GM23338 (cell line): ENCODE measurements around the gene SLC16A11. TPM values are rescaled to one million over a fixed set of nuclear protein-coding genes. Genes with fewer than 3 reads are reported as not detected.

Source experiments
- ATAC-seq: fragments of 200-7000 bp; cut with Tn5 transposase; 3 replicates; pipeline ENCODE4 v1.9.1; 2020
- DNase-seq: peaks from one replicate; pipeline ENCODE4 v3.0.0-alpha.2; 2015; ENCODE audit warnings: low spot score
- H2AFZ ChIP-seq: fragments of 200-600 bp; sonication (generic); 2 replicates; pipeline ENCODE4 v1.8.0; 2016; ENCODE audit warnings: antibody characterized with exemption, mild to moderate bottlenecking, moderate library complexity
- H3F3A ChIP-seq: fragments of 200-600 bp; sonication (generic); replicated peaks from 2 replicates; pipeline ENCODE4 v1.8.0; 2017; ENCODE audit warnings: antibody characterized with exemption, mixed run types, low read depth
- H3K27ac ChIP-seq: fragments of 200-600 bp; sonication (generic); 2 replicates; pipeline ENCODE4 v1.6.1; 2016; ENCODE audit warnings: low read depth
- H3K27me3 ChIP-seq: fragments of 200-600 bp; sonication (generic); 2 replicates; pipeline ENCODE4 v1.8.0; 2016; ENCODE audit warnings: mild to moderate bottlenecking, mixed run types, moderate library complexity; ENCODE audit not compliant: insufficient read depth
- H3K36me3 ChIP-seq: fragments of 200-600 bp; sonication (generic); 2 replicates; pipeline ENCODE4 v1.8.0; 2016; ENCODE audit warnings: mild to moderate bottlenecking; ENCODE audit not compliant: insufficient read depth
- H3K4me1 ChIP-seq: fragments of 200-600 bp; sonication (generic); 2 replicates; pipeline ENCODE4 v1.8.0; 2016; ENCODE audit warnings: mild to moderate bottlenecking, moderate library complexity; ENCODE audit not compliant: insufficient read depth
- H3K4me2 ChIP-seq: fragments of 200-600 bp; sonication (generic); 2 replicates; pipeline ENCODE4 v1.7.1; 2017; ENCODE audit warnings: mixed run types
- H3K4me3 ChIP-seq: fragments of 200-600 bp; sonication (generic); 2 replicates; pipeline ENCODE4 v1.6.1; 2016; ENCODE audit warnings: mixed run types
- H3K79me2 ChIP-seq: fragments of 200-600 bp; sonication (generic); replicated peaks from 2 replicates; pipeline ENCODE4 v1.8.0; 2017; ENCODE audit warnings: mild to moderate bottlenecking; ENCODE audit not compliant: insufficient read depth
- H3K9me2 ChIP-seq: fragments of 200-600 bp; sonication (generic); 2 replicates; pipeline ENCODE4 v1.8.0; 2017; ENCODE audit not compliant: insufficient read depth
- H4K20me1 ChIP-seq: fragments of 200-600 bp; sonication (generic); replicated peaks from 2 replicates; pipeline ENCODE4 v1.8.0; 2017; ENCODE audit warnings: mild to moderate bottlenecking; ENCODE audit not compliant: insufficient read depth
- H3K27ac Mint-ChIP-seq: 2 replicates; pipeline ENCODE4 v1.8.0; 2020; ENCODE audit warnings: inconsistent platforms, mild to moderate bottlenecking, moderate library complexity, mixed read lengths
- H3K27me3 Mint-ChIP-seq: 3 replicates; pipeline ENCODE4 v1.8.0; 2022; ENCODE audit warnings: low read depth, mild to moderate bottlenecking, moderate library complexity, mixed read lengths, inconsistent platforms; ENCODE audit not compliant: insufficient read depth, poor library complexity
- H3K36me3 Mint-ChIP-seq: 3 replicates; pipeline ENCODE4 v1.8.0; 2021; ENCODE audit warnings: low read depth, mild to moderate bottlenecking, inconsistent platforms, moderate library complexity, mixed read lengths
- H3K4me1 Mint-ChIP-seq: 3 replicates; pipeline ENCODE4 v1.8.0; 2020; ENCODE audit warnings: mild to moderate bottlenecking, inconsistent platforms, mixed read lengths
- H3K4me3 Mint-ChIP-seq: 3 replicates; pipeline ENCODE4 v1.8.0; 2021; ENCODE audit warnings: moderate library complexity, mild to moderate bottlenecking, inconsistent platforms, mixed read lengths
- H3K9me3 Mint-ChIP-seq: 3 replicates; pipeline ENCODE4 v1.8.0; 2020; ENCODE audit warnings: moderate library complexity, mild to moderate bottlenecking, inconsistent platforms, mixed read lengths
- CREB1 ChIP-seq: fragments of 250-450 bp; sonication (Bioruptor Pico); IDR thresholded peaks from 2 replicates; pipeline ENCODE4 v1.5.0; 2020; ENCODE audit warnings: low read depth, mild to moderate bottlenecking, moderate library complexity
- CTCF ChIP-seq, 2 experiments: fragments of 200-600 bp in 1 of 2; sonication (generic) in 1 of 2; conservative IDR thresholded peaks; 2 replicates each; pipeline versions ENCODE4 v1.5.1 to v1.6.1; 2016 to 2017; ENCODE audit warnings: antibody characterized with exemption in 2 of 2, low read depth in 2 of 2, mild to moderate bottlenecking in 2 of 2, moderate library complexity in 1 of 2
- ETS1 ChIP-seq: IDR thresholded peaks from 2 replicates; pipeline ENCODE4 v1.6.1; 2016; ENCODE audit warnings: antibody characterized with exemption
- EZH2 ChIP-seq: fragments of 200-600 bp; sonication (generic); IDR thresholded peaks from one replicate; pipeline ENCODE4 v1.8.0; 2017; ENCODE audit warnings: antibody characterized with exemption, mild to moderate bottlenecking, low read depth; ENCODE audit not compliant: unreplicated experiment
- EZH2phosphoT487 ChIP-seq: fragments of 200-600 bp; sonication (generic); IDR thresholded peaks from one replicate; pipeline ENCODE4 v1.8.1; 2018; ENCODE audit warnings: antibody characterized with exemption; ENCODE audit not compliant: unreplicated experiment
- JUNB ChIP-seq: IDR thresholded peaks from one replicate; pipeline ENCODE4 v1.6.1; 2016; ENCODE audit warnings: antibody characterized with exemption; ENCODE audit not compliant: unreplicated experiment
- NANOG ChIP-seq: IDR thresholded peaks from 2 replicates; pipeline ENCODE4 v1.6.1; 2016; ENCODE audit warnings: antibody characterized with exemption, borderline replicate concordance
- POLR2AphosphoS5 ChIP-seq: IDR thresholded peaks from 2 replicates; pipeline ENCODE4 v1.6.1; 2016; ENCODE audit warnings: antibody characterized with exemption, low read depth
- REST ChIP-seq: IDR thresholded peaks from one replicate; pipeline ENCODE4 v1.6.1; 2018; ENCODE audit warnings: antibody characterized with exemption; ENCODE audit not compliant: unreplicated experiment
- STAT1 ChIP-seq: IDR thresholded peaks from one replicate; pipeline ENCODE4 v1.6.1; 2016; ENCODE audit warnings: antibody characterized with exemption; ENCODE audit not compliant: unreplicated experiment
- ZNF114 ChIP-seq: fragments of 250-450 bp; sonication (Bioruptor Pico); IDR thresholded peaks from 2 replicates; pipeline ENCODE4 v1.5.0; 2020; ENCODE audit warnings: mild to moderate bottlenecking, moderate library complexity
- ZNF331 ChIP-seq: fragments of 250-450 bp; sonication (Bioruptor Pico); IDR thresholded peaks from 2 replicates; pipeline ENCODE4 v1.5.0; 2020; ENCODE audit warnings: low read depth, mild to moderate bottlenecking, moderate library complexity
- ZNF462 ChIP-seq: fragments of 250-450 bp; sonication (Bioruptor Pico); IDR thresholded peaks from 2 replicates; pipeline ENCODE4 v1.5.0; 2020; ENCODE audit warnings: mild to moderate bottlenecking, moderate library complexity
- polyA plus RNA-seq: library from polyadenylated mRNA; unstranded; fragments of >200 nt; fragmentation: Nextera tagmentation; extraction: Ambion mirVana; gene quantifications from 2 replicates; pipeline ENCODE4 v1.2.1, GENCODE V29; 2016
- total RNA-seq: library from RNA; depleted of rRNA; stranded (reverse); fragments of >200 nt; shearing (Covaris generic); gene quantifications from 2 replicates; pipeline ENCODE4 v1.2.3, GENCODE V29; 2014

Gene SLC16A11
- total and polyA plus RNA-seq, 2 experiments from 2014 or later: 0.42 to 0.68 TPM

- Histone ChIP-seq H3K27ac (no peak overlapping the region), H3K4me1 (no peaks in the 10 kb centered on the region), H2AFZ (peak overlapping the region; percentile 59; the same call in 1 of the 2 replicates), H3F3A (no peaks in the 10 kb centered on the region), H3K27me3 (no peaks in the 10 kb centered on the region), H3K36me3 (no peaks in the 10 kb centered on the region), H3K9me2 (no peaks in the 10 kb centered on the region), H3K79me2 (no peaks in the 10 kb centered on the region), H3K4me2 (no peak overlapping the region), H4K20me1 (no peaks in the 10 kb centered on the region), H3K4me3 (no peak overlapping the region)
- peaks cover 15% of the 10 kb centered on the region for H3K27me3 Mint-ChIP-seq
- no peak overlapping the region for H3K27ac Mint-ChIP-seq
- no peak for ATAC-seq
- peaks cover 3% of the 10 kb centered on the region; the same call in 2 of the 3 replicates for H3K4me1 Mint-ChIP-seq
- H3K36me3 Mint-ChIP-seq: peaks cover 20% of the 10 kb centered on the region
- H3K4me3 Mint-ChIP-seq: no peak overlapping the region
- no peak for TF ChIP-seq EZH2
- TF ChIP-seq ZNF114 (CRISPR knock-in tag): no peak
- TF ChIP-seq CTCF (conservative IDR thresholded peaks at IDR 0.05; ENCODE audit: low read depth in 2 of 2): no peak
- no peak for TF ChIP-seq JUNB
- TF ChIP-seq ZNF331 (CRISPR knock-in tag): no peak
- TF ChIP-seq ZNF462: no peak
- TF ChIP-seq POLR2AphosphoS5: no peak
- TF ChIP-seq EZH2phosphoT487: no peak
- no peak for TF ChIP-seq NANOG
- TF ChIP-seq STAT1: no peak
- no peak for TF ChIP-seq REST
- TF ChIP-seq CREB1 (CRISPR knock-in tag): no peak
- TF ChIP-seq ETS1: no peak
- H3K9me3 Mint-ChIP-seq: peaks cover 32% of the 10 kb centered on the region
- no peak for DNase-seq
Measured at GRCh38 chr17:7064261-7064660, 20.4 kb upstream of the SLC16A11 start.
